ENCODE data around the gene TRPM3.

The TRPM3 gene

DNA sequence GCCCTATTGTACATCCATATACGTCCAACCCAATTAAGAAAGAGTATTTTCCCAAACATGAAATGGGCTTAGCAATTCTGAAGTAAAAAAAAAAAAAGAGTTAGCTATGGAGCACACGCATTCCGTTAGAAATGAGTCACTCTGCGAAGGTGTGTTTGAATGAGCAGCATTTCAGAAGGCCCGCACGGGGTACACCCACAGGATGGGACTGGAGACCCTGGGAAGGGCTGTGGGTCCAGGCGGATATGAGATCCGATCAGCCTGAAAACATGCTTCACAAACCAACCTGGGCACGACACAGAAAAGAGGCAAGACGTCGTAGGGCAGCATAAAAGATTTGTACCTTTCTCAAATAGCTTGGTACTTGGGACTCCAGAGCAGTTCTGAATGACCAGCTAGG is 533.0 kb downstream of the TRPM3 start:
- no peak for ATAC-seq
- TF ChIP-seq ISL1 (CRISPR knock-in tag; IDR thresholded peaks at IDR 0.05) (no peak), CSDC2 (CRISPR knock-in tag; IDR thresholded peaks at IDR 0.05) (no peak), RARB (CRISPR knock-in tag; IDR thresholded peaks at IDR 0.05) (no peak), TOX (CRISPR knock-in tag; IDR thresholded peaks at IDR 0.05; ENCODE audit: borderline replicate concordance) (no peak), ZFP3 (CRISPR knock-in tag; IDR thresholded peaks at IDR 0.05) (no peak), TCF4 (CRISPR knock-in tag; IDR thresholded peaks at IDR 0.05; ENCODE audit: borderline replicate concordance) (no peak), ZNF8 (CRISPR knock-in tag; IDR thresholded peaks at IDR 0.05) (no peak), OSR1 (CRISPR knock-in tag; IDR thresholded peaks at IDR 0.05) (no peak), ZC3H10 (CRISPR knock-in tag; IDR thresholded peaks at IDR 0.05) (no peak), ZNF565 (CRISPR knock-in tag; conservative IDR thresholded peaks at IDR 0.05; ENCODE audit: low read depth) (no peak), ZNF70 (CRISPR knock-in tag; IDR thresholded peaks at IDR 0.05) (no peak), SNAI2 (CRISPR knock-in tag; IDR thresholded peaks at IDR 0.05) (no peak)
- TF ChIP-seq, protein P1, sequence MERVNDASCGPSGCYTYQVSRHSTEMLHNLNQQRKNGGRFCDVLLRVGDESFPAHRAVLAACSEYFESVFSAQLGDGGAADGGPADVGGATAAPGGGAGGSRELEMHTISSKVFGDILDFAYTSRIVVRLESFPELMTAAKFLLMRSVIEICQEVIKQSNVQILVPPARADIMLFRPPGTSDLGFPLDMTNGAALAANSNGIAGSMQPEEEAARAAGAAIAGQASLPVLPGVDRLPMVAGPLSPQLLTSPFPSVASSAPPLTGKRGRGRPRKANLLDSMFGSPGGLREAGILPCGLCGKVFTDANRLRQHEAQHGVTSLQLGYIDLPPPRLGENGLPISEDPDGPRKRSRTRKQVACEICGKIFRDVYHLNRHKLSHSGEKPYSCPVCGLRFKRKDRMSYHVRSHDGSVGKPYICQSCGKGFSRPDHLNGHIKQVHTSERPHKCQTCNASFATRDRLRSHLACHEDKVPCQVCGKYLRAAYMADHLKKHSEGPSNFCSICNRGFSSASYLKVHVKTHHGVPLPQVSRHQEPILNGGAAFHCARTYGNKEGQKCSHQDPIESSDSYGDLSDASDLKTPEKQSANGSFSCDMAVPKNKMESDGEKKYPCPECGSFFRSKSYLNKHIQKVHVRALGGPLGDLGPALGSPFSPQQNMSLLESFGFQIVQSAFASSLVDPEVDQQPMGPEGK (CRISPR knock-in tag; IDR thresholded peaks at IDR 0.05; ENCODE audit: borderline replicate concordance) = no peak
- TF ChIP-seq, protein P2, sequence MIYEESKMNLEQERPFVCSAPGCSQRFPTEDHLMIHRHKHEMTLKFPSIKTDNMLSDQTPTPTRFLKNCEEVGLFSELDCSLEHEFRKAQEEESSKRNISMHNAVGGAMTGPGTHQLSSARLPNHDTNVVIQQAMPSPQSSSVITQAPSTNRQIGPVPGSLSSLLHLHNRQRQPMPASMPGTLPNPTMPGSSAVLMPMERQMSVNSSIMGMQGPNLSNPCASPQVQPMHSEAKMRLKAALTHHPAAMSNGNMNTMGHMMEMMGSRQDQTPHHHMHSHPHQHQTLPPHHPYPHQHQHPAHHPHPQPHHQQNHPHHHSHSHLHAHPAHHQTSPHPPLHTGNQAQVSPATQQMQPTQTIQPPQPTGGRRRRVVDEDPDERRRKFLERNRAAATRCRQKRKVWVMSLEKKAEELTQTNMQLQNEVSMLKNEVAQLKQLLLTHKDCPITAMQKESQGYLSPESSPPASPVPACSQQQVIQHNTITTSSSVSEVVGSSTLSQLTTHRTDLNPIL (CRISPR knock-in tag; IDR thresholded peaks at IDR 0.05; ENCODE audit: low read depth) = no peak
- TF ChIP-seq, protein P3, sequence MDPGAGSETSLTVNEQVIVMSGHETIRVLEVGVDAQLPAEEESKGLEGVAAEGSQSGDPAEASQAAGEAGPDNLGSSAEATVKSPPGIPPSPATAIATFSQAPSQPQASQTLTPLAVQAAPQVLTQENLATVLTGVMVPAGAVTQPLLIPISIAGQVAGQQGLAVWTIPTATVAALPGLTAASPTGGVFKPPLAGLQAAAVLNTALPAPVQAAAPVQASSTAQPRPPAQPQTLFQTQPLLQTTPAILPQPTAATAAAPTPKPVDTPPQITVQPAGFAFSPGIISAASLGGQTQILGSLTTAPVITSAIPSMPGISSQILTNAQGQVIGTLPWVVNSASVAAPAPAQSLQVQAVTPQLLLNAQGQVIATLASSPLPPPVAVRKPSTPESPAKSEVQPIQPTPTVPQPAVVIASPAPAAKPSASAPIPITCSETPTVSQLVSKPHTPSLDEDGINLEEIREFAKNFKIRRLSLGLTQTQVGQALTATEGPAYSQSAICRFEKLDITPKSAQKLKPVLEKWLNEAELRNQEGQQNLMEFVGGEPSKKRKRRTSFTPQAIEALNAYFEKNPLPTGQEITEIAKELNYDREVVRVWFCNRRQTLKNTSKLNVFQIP (CRISPR knock-in tag; IDR thresholded peaks at IDR 0.05; ENCODE audit: borderline replicate concordance, low read depth) = no peak
- TF ChIP-seq, protein P4, sequence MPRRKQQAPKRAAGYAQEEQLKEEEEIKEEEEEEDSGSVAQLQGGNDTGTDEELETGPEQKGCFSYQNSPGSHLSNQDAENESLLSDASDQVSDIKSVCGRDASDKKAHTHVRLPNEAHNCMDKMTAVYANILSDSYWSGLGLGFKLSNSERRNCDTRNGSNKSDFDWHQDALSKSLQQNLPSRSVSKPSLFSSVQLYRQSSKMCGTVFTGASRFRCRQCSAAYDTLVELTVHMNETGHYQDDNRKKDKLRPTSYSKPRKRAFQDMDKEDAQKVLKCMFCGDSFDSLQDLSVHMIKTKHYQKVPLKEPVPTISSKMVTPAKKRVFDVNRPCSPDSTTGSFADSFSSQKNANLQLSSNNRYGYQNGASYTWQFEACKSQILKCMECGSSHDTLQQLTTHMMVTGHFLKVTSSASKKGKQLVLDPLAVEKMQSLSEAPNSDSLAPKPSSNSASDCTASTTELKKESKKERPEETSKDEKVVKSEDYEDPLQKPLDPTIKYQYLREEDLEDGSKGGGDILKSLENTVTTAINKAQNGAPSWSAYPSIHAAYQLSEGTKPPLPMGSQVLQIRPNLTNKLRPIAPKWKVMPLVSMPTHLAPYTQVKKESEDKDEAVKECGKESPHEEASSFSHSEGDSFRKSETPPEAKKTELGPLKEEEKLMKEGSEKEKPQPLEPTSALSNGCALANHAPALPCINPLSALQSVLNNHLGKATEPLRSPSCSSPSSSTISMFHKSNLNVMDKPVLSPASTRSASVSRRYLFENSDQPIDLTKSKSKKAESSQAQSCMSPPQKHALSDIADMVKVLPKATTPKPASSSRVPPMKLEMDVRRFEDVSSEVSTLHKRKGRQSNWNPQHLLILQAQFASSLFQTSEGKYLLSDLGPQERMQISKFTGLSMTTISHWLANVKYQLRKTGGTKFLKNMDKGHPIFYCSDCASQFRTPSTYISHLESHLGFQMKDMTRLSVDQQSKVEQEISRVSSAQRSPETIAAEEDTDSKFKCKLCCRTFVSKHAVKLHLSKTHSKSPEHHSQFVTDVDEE (CRISPR knock-in tag; IDR thresholded peaks at IDR 0.05) = no peak

DNA sequence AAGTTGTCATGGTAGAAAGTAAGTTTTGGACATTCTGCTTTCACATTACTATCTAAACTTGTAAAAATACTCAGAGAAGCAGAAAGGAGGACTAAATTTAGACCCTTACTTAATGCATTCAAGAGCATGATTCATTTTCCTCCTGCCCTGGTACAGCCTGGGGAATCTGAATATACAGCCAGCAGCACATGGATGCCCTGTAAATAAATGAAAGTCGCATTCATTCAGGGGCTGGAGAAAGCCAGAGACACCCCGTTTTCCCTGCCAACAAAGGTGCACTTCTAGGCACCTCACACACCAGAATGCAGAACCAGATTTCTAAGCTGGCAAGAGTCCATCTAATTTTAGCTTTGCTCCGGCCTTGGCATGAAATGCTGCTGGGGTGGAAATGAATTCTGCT is 534.2 kb downstream of the TRPM3 start:
- ATAC-seq = peak; percentile 81
- TF ChIP-seq ISL1 (CRISPR knock-in tag; IDR thresholded peaks at IDR 0.05) (no peak), ARNTL (CRISPR knock-in tag; IDR thresholded peaks at IDR 0.05; ENCODE audit: borderline replicate concordance, low read depth) (no peak), ZFP3 (CRISPR knock-in tag; IDR thresholded peaks at IDR 0.05) (no peak), ZFP30 (CRISPR knock-in tag; IDR thresholded peaks at IDR 0.05) (no peak), BACH2 (CRISPR knock-in tag; IDR thresholded peaks at IDR 0.05; ENCODE audit: borderline replicate concordance) (no peak)
- TF ChIP-seq, protein P4 (CRISPR knock-in tag; IDR thresholded peaks at IDR 0.05) = no peak
- TF ChIP-seq, protein P5, sequence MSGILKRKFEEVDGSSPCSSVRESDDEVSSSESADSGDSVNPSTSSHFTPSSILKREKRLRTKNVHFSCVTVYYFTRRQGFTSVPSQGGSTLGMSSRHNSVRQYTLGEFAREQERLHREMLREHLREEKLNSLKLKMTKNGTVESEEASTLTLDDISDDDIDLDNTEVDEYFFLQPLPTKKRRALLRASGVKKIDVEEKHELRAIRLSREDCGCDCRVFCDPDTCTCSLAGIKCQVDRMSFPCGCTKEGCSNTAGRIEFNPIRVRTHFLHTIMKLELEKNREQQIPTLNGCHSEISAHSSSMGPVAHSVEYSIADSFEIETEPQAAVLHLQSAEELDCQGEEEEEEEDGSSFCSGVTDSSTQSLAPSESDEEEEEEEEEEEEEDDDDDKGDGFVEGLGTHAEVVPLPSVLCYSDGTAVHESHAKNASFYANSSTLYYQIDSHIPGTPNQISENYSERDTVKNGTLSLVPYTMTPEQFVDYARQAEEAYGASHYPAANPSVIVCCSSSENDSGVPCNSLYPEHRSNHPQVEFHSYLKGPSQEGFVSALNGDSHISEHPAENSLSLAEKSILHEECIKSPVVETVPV (CRISPR knock-in tag; IDR thresholded peaks at IDR 0.05) = no peak

Data from SK-N-SH treated with all-trans-retinoic acid at 6 μM for 48 hours (cell line).